Osteoblast (primary cell): ENCODE measurements around the gene NFATC1. TPM values are rescaled to one million over a fixed set of nuclear protein-coding genes. Genes with fewer than 3 reads are reported as not detected.

Source experiments
- DNase-seq: peaks from one replicate; pipeline ENCODE4 v3.0.0; 2011; ENCODE audit warnings: low spot score, mixed read lengths; ENCODE audit not compliant: insufficient read length; ENCODE audit errors: missing footprints
- H2AFZ ChIP-seq: 2 replicates; pipeline ENCODE4 v1.6.0; 2011; ENCODE audit warnings: mild to moderate bottlenecking, low read length
- H3K27ac ChIP-seq: 2 replicates; pipeline ENCODE4 v1.5.1; 2011; ENCODE audit warnings: mild to moderate bottlenecking, low read depth, low read length, moderate library complexity
- H3K27me3 ChIP-seq: 2 replicates; pipeline ENCODE4 v1.6.0; 2012; ENCODE audit warnings: mild to moderate bottlenecking, control low read depth, inconsistent platforms, low read length, moderate library complexity; ENCODE audit not compliant: insufficient read depth
- H3K36me3 ChIP-seq: 2 replicates; pipeline ENCODE4 v1.5.1; 2011; ENCODE audit warnings: mild to moderate bottlenecking, low read length, control low read depth, moderate library complexity; ENCODE audit not compliant: insufficient read depth
- H3K4me1 ChIP-seq: 2 replicates; pipeline ENCODE4 v1.5.1; 2011; ENCODE audit warnings: mild to moderate bottlenecking, low read length, control low read depth, moderate library complexity; ENCODE audit not compliant: insufficient read depth
- H3K4me2 ChIP-seq: 2 replicates; pipeline ENCODE4 v1.6.0; 2011; ENCODE audit warnings: mild to moderate bottlenecking, low read length; ENCODE audit not compliant: insufficient read depth
- H3K4me3 ChIP-seq: fragments of 200-600 bp; sonication (generic); 3 replicates; pipeline ENCODE4 v1.5.1; 2012; ENCODE audit warnings: mild to moderate bottlenecking, low read length, inconsistent platforms; ENCODE audit not compliant: insufficient read depth
- H3K79me2 ChIP-seq: 2 replicates; pipeline ENCODE4 v1.6.0; 2012; ENCODE audit warnings: mild to moderate bottlenecking, low read length, control low read depth, inconsistent platforms; ENCODE audit not compliant: insufficient read depth
- H3K9me3 ChIP-seq: 2 replicates; pipeline ENCODE4 v1.5.1; 2011; ENCODE audit warnings: low read depth, low read length, control low read depth
- H4K20me1 ChIP-seq: 2 replicates; pipeline ENCODE4 v1.6.0; 2012; ENCODE audit warnings: mild to moderate bottlenecking, low read length, control low read depth; ENCODE audit not compliant: insufficient read depth
- total RNA-seq: library from RNA; depleted of rRNA; stranded (reverse); fragments of >200 nt; gene quantifications from 2 replicates; pipeline ENCODE4 v1.2.3, GENCODE V29; 2012
- TF ChIP-seq, protein P1 (sequence below): IDR thresholded peaks from 2 replicates; pipeline ENCODE4 v1.5.1; 2011; ENCODE audit warnings: mild to moderate bottlenecking, low read depth, low read length, moderate library complexity; ENCODE audit errors: extremely low read depth

NFATC1 gene
- total RNA-seq, 1 donor = 6.2 TPM

DNA sequence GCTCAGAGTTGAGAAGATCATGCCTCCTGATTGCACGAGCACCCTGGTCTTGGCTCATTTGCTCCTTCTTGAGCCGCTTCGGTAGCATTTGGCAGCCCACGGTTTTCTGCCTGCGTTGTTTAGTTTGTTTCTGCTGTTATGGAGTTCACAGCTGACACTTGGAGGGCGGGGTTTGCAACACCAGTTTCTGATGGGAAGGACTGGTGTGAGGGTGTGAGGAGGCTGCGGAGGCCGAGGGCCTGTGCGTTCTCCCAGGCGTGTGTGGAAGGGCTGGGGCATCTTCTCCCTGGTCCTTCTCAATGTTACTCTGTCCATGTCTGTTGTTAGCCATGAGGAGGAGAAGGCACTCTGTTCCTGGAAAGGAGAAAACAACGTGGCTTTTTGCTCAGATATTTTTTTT lies 22.9 kb downstream of the NFATC1 start:
- Histone ChIP-seq H2AFZ (no peak overlapping the region), H3K79me2 (no peaks in the 10 kb centered on the region), H4K20me1 (peaks cover 16% of the 10 kb centered on the region), H3K9me3 (no peaks in the 10 kb centered on the region), H3K27me3 (no peaks in the 10 kb centered on the region), H3K27ac (no peak overlapping the region), H3K4me2 (no peak overlapping the region), H3K4me3 (no peak overlapping the region), H3K36me3 (no peaks in the 10 kb centered on the region), H3K4me1 (no peaks in the 10 kb centered on the region)
- TF ChIP-seq, protein P1, sequence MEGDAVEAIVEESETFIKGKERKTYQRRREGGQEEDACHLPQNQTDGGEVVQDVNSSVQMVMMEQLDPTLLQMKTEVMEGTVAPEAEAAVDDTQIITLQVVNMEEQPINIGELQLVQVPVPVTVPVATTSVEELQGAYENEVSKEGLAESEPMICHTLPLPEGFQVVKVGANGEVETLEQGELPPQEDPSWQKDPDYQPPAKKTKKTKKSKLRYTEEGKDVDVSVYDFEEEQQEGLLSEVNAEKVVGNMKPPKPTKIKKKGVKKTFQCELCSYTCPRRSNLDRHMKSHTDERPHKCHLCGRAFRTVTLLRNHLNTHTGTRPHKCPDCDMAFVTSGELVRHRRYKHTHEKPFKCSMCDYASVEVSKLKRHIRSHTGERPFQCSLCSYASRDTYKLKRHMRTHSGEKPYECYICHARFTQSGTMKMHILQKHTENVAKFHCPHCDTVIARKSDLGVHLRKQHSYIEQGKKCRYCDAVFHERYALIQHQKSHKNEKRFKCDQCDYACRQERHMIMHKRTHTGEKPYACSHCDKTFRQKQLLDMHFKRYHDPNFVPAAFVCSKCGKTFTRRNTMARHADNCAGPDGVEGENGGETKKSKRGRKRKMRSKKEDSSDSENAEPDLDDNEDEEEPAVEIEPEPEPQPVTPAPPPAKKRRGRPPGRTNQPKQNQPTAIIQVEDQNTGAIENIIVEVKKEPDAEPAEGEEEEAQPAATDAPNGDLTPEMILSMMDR = no peak
- DNase-seq = no peak

DNA sequence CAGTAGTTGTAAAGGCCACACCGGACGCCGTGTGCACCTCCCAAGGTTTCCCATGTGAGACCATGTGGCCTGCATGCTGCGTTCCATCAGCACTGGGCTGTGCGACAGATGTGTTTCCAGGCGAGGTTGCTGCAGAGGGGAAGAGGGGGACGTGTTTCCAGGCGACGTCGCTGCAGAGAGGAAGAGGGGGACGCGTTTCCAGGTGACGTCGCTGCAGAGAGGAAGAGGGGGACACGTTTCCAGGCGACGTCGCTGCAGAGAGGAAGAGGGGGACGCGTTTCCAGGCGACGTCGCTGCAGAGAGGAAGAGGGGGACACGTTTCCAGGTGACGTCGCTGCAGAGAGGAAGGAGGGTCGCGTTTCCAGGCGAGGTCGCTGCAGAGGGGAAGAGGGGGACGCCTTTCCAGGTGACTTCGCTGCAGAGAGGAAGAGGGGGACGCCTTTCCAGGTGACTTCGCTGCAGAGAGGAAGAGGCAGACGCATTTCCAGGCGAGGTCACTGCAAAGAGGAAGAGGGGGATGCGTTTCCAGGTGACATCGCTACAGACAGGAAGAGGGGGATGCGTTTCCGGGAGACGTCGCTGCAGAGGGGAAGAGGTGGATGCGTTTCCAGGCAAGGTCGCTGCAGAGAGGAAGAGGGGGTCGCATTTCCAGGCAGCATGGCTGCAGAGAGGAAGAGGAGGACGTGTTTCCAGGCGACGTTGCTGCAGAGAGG lies 24.5 kb downstream of the NFATC1 start:
- no peaks in the 10 kb centered on the region for H3K4me1 ChIP-seq
- no peaks in the 10 kb centered on the region for H3K79me2 ChIP-seq
- no peaks in the 10 kb centered on the region for H3K27me3 ChIP-seq
- H3K9me3 ChIP-seq = no peaks in the 10 kb centered on the region
- no peaks in the 10 kb centered on the region for H3K36me3 ChIP-seq
- DNase-seq = no peak
- H2AFZ ChIP-seq = no peak overlapping the region
- H3K4me2 ChIP-seq = no peak overlapping the region
- peaks cover 16% of the 10 kb centered on the region for H4K20me1 ChIP-seq
- no peak overlapping the region for H3K4me3 ChIP-seq
- TF ChIP-seq, protein P1 = no peak
- no peak overlapping the region for H3K27ac ChIP-seq

DNA sequence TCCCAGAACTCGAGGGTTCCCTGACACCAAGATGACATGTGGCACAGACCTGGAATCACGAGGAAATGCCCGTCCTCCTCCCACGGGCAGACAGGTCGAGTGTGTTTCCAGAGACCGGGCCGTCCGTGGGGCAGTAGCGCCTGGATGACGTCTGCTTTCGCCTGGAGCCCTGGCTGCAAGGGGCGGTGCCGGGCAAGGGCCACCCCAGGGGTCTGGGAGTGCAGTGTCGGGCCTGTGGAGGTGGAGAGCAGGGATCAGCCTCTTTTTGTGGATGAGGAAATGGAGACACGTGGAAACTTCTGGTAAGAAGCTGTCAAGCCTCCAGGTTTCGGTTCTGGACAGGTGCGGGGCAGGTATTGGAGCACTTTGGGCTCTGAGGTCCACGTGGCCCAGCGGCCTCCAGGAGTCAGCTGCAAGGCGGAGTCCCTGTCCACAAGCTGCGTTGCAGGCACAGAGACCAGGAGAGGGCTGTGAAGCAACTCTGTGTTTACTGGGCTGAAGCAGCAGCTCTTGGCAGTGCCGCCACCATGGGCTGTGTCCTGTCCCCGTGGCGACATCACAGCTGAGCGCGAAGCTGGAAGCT lies 25.6 kb downstream of the NFATC1 start:
- Histone ChIP-seq H3K36me3 (no peaks in the 10 kb centered on the region), H3K27ac (no peak overlapping the region), H3K4me1 (no peaks in the 10 kb centered on the region), H3K9me3 (no peaks in the 10 kb centered on the region), H3K27me3 (no peaks in the 10 kb centered on the region), H4K20me1 (peaks cover 16% of the 10 kb centered on the region), H3K4me3 (no peak overlapping the region), H3K4me2 (no peak overlapping the region), H3K79me2 (no peaks in the 10 kb centered on the region), H2AFZ (no peak overlapping the region)
- TF ChIP-seq, protein P1 = no peak
- DNase-seq = no peak

DNA sequence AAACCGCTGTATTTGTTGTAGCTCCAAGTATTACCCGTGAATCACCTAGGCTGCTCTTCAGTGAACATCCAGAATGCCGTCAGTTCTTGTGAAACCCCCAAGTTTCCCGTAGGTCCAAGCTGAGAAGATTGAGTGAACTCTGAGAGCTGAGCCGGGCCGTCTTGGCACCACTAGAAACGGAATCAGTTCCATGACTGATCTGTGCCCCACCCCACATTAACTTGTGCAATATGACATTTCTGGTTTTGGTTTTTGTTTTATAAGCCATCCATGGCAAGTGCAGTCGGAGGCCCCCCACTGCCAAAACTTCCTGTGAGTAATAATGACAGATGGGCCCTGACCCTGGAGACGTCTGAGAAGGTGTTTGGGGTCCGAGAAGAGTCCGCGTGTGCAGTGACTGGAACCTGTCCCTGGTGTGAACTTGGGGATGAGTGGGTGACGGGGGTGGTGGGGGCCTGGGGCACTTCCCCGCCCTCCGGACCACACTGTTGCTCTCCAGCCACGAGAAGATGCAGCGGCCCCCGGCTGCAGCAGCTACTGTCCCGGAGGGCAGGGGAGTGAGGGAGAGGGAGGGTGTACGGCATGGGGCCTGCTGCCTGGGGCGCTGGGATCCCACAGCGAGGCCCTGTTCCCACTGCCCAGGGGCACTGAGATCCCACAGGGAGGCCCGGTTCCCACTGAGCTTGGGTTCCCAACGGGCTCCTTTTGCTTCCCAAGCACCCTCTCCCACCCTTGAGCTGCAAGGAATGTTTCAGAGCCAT lies 26.5 kb downstream of the NFATC1 start:
- DNase-seq = no peak
- no peak overlapping the region for H3K4me2 ChIP-seq
- no peaks in the 10 kb centered on the region for H3K9me3 ChIP-seq
- H3K36me3 ChIP-seq = no peaks in the 10 kb centered on the region
- H3K79me2 ChIP-seq = no peaks in the 10 kb centered on the region
- H2AFZ ChIP-seq = no peak overlapping the region
- H3K27me3 ChIP-seq = no peaks in the 10 kb centered on the region
- H3K4me3 ChIP-seq = no peak overlapping the region
- no peaks in the 10 kb centered on the region for H3K4me1 ChIP-seq
- H3K27ac ChIP-seq = no peak overlapping the region
- peaks cover 13% of the 10 kb centered on the region for H4K20me1 ChIP-seq
- TF ChIP-seq, protein P1 = no peak
